ENCODE measurements around the gene DDI2.

The DDI2 gene

GRCh38 chr1:15705184-15705566 is 87.9 kb downstream of the DDI2 start:
- DNase-seq: no peak

DNA sequence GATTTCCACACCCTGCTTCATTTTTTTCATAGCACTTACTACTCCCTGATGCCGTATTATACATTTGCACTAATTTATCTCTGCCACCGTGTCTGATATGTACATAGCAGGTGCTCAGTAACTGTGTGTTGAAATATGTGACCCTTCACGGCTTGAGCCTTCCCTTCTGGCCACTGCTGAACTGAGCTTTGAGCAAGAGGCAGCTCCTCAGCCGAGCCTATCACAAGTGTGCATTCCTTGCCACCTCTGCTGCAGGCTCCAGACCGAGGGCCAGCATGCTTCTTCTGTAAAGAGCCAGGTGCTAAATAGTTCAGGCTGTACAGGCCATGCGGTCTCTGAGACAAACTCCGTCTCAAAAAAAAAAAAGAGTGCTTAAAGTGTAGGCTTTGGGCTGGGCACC is 89.5 kb downstream of the DDI2 start:
- no peak for DNase-seq

GRCh38 chr1:15707239-15707925 is 90.1 kb downstream of the DDI2 start:
- no peak for DNase-seq

DNA sequence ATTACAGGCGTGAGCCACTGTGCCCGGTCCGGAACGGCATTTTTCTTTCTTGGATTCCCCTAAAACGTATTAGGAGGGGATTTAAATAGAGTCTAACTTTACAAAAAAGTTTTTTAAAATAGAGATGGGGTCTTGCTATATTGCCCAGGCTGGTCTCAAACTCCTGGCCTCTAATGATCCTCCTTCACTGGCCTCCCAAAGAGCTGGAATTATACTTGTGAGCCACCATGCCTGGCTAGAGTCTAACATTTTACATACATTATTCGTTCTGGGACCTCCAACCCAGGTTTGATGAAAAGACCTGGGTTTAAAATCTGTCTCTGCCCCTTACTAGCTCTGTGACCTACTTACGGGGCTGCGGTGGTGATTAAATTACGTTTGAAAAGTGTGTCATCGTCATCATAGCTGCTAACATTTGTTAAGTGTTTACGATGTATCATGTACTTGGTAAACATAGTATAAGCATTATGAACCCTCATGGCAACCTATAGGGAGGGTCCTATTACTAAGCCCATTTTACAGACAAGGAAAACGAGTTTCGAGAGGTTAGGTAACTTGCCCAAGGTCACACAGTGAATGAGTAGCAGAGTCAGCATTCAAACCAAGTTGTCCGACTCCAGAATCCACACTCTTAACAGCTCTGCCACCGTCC is 91.4 kb downstream of the DDI2 start:
- no peak for DNase-seq

DNA sequence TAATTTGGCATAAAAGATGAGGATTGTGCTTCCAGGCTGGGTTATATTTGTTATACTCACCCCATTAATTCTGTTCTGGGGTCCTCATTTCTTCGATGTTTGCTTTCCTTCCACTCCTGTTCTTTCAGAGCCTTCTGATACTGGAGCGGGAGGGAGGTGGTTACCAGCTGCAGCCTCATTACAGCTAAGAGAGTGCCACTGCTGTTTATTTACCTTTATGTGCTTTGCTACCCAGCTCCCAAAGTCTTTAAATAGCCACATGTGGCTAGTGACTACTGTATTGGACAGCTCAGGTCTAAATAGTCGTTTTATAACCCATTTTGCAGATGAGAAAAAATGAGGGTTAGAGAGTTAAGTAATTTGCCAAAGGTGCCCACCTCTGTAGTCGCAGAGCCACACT is 92.0 kb downstream of the DDI2 start:
- no peak for DNase-seq

DNA sequence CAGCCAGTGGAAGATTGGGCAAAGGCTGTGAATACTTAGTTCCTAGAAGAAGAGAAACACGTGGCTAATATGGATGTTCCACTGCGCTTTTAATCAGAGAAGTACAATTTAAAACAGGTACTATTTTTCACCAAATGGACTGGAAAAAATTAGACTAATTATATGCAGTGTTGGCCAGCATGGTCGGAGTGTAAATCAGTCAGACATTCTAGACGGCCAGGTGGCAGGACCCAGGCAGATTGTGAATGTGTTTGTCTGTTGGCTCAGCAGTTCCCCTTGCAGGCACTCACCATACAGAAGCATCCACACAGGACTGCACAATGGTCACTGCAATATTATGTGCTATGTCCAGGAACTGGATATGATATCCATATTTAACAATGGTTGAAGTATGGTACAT is 94.9 kb downstream of the DDI2 start:
- DNase-seq: no peak

- DNase-seq: no peak
Observed at GRCh38 chr1:15714406-15715136, 97.3 kb downstream of the DDI2 start.

DNA sequence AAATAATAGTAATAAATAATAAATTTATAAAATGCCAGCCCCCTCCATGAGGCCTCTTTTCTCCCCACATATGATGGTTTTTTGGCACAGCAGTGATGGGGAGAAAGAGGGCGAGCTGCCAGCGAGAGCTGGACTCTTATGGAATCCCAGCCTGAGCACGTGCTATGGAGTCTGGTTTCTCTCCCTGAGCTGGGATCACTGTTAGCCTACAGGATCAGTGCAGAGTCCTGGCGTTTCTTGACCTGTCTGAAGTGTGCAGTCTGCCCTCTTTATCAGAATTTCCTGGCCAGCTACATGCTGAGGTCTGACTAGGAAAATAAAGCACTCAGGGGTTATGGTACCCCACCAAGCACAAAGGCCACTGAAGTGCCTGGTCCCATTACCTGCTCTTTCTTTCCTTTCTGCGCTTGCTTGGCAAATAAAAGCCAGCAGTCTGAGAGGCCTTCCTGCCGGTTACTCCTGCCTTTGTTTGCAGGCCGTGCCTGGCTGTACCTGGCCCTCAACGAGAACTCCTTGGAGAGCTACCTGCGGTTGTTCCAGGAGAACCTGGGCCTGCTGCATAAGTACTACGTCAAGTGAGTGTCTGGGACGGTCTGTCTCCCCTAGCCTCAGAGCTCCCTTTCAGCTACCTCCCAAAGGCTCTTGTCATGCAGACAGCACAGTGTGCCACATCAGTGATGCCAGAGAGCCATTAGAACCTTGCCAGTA is 100.3 kb downstream of the DDI2 start:
- DNase-seq: no peak

DNA sequence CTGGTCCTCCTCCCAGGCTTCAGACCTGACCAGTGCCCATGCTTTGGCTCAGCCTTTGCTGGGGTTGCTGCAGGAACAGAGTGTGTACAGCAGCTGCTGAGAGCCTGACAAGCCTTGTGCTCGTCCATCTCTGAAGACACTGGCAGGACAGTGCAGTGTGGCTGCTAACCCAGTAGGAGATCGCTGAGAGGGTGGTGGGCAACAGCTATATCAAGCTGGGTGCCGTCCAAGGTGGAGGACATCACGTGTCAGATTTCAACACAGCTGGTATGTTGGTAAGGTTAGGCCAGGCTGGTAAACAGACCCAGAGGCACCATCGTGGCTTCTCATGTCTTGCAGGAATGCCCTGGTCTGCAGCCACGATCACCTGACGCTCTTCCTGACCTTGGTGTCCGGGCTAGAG is 100.9 kb downstream of the DDI2 start:
- no peak for DNase-seq

All from activated effector memory CD4-positive, alpha-beta T cell treated with Interleukin-2 at 50 U/mL for 16 hours (primary cell).